Liver (tissue), 9 donors: Measurements from ENCODE around the gene TPT1. TPM values are rescaled to one million over a fixed set of nuclear protein-coding genes. Genes with fewer than 3 reads are reported as not detected.
"Not testable (repeated sequence)": the region's sequence is repeated elsewhere in the genome, so short reads cannot be mapped to it uniquely, and the experiment has no call there.

Experiments used
- DNase-seq: peaks from one replicate; pipeline ENCODE4 v3.0.0-alpha.2; 2017; ENCODE audit warnings: low spot score
- H3K27ac ChIP-seq, 2 donors: one replicate each; pipeline ENCODE4 v1.7.0; 2013; ENCODE audit warnings: inconsistent platforms in 2 of 2, low read length in 2 of 2, control low read depth in 1 of 2, low read depth in 1 of 2, mild to moderate bottlenecking in 1 of 2
- H3K27me3 ChIP-seq, 4 donors: one replicate each; pipeline versions ENCODE4 v1.6.1 to v1.7.0; 2013; ENCODE audit warnings: low read length in 3 of 4, inconsistent platforms in 1 of 4, mild to moderate bottlenecking in 1 of 4, moderate library complexity in 1 of 4; ENCODE audit not compliant: control insufficient read depth in 4 of 4, insufficient read depth in 4 of 4
- H3K36me3 ChIP-seq, 4 donors: one replicate each; pipeline versions ENCODE4 v1.6.1 to v1.7.0; 2013; ENCODE audit warnings: low read length in 3 of 4, mild to moderate bottlenecking in 3 of 4, low read depth in 1 of 4, moderate library complexity in 1 of 4; ENCODE audit not compliant: control insufficient read depth in 4 of 4, insufficient read depth in 3 of 4
- H3K4me1 ChIP-seq, 4 donors: one replicate each; pipeline versions ENCODE4 v1.6.1 to v1.7.0; 2013; ENCODE audit warnings: low read length in 3 of 4, mild to moderate bottlenecking in 3 of 4, moderate library complexity in 1 of 4; ENCODE audit not compliant: control insufficient read depth in 4 of 4, insufficient read depth in 4 of 4
- H3K4me3 ChIP-seq, 3 donors: one replicate each; pipeline versions ENCODE4 v1.6.1 to v1.7.0; 2013; ENCODE audit warnings: low read length in 3 of 3, control low read depth in 1 of 3, low read depth in 1 of 3, mild to moderate bottlenecking in 1 of 3
- H3K9ac ChIP-seq, 2 donors: one replicate each; pipeline ENCODE4 v1.7.0; 2013; ENCODE audit warnings: low read length in 2 of 2, mild to moderate bottlenecking in 2 of 2, moderate library complexity in 2 of 2, control low read depth in 1 of 2, low read depth in 1 of 2
- H3K9me3 ChIP-seq, 4 donors: one replicate each; pipeline versions ENCODE4 v1.6.1 to v1.7.0; 2013; ENCODE audit warnings: low read length in 3 of 4; ENCODE audit not compliant: control insufficient read depth in 4 of 4
- GABPA ChIP-seq, 2 donors: IDR thresholded peaks in 1 of 2; conservative IDR thresholded peaks in 1 of 2; 2 replicates each; pipeline ENCODE4 v1.6.1; 2016; ENCODE audit warnings: antibody characterized with exemption in 2 of 2, mild to moderate bottlenecking in 1 of 2, moderate library complexity in 1 of 2
- HNF4A ChIP-seq, 2 donors: conservative IDR thresholded peaks; 2 replicates each; pipeline ENCODE4 v1.6.1; 2016; ENCODE audit warnings: antibody characterized with exemption in 2 of 2, mild to moderate bottlenecking in 2 of 2
- NR2F2 ChIP-seq: IDR thresholded peaks from 2 replicates; pipeline ENCODE4 v1.6.1; 2016; ENCODE audit warnings: antibody characterized with exemption
- SP1 ChIP-seq: IDR thresholded peaks from 2 replicates; pipeline ENCODE4 v1.6.1; 2018; ENCODE audit warnings: antibody characterized with exemption, mild to moderate bottlenecking
- YY1 ChIP-seq: IDR thresholded peaks from 2 replicates; pipeline ENCODE4 v1.6.1; 2016; ENCODE audit warnings: antibody characterized with exemption, mild to moderate bottlenecking
- ZBTB33 ChIP-seq: IDR thresholded peaks from 2 replicates; pipeline ENCODE4 v1.6.1; 2016; ENCODE audit warnings: antibody characterized with exemption
- WGBS: extraction: QIAGEN DNeasy Blood & Tissue Kit; methylation state at CpG from one replicate; pipeline ENCODE4 v1.1.7; 2013; 5-methylcytosine and 5-hydroxymethylcytosine counted together
- polyA plus RNA-seq, 2 donors: library from polyadenylated mRNA; stranded (reverse) in 1 of 2; unstranded in 1 of 2; fragments of 200-250 nt in 1 of 2; fragments of >200 nt in 1 of 2; fragmentation: Nextera tagmentation in 1 of 2; extraction: Ambion mirVana in 1 of 2; gene quantifications; one replicate each; pipeline versions ENCODE4 v1.2.1 to v1.2.3, GENCODE V29; 2013 to 2015
- total RNA-seq, 2 donors: library from RNA; depleted of rRNA; stranded (reverse); fragments of >200 nt; gene quantifications; one replicate each; pipeline ENCODE4 v1.2.3, GENCODE V29; 2014
- TF ChIP-seq, protein P1 (sequence below): IDR thresholded peaks from 2 replicates; pipeline ENCODE4 v1.6.1; 2016; ENCODE audit warnings: antibody characterized with exemption
- donor health status: healthy.
- donor health status: healthy.
- donor health status: healthy.
- donor health status: healthy.
- donor health status: healthy.

TPT1 gene
- total and polyA plus RNA-seq, 4 donors = 1,382 to 2,885 (median 1,815) TPM

DNA sequence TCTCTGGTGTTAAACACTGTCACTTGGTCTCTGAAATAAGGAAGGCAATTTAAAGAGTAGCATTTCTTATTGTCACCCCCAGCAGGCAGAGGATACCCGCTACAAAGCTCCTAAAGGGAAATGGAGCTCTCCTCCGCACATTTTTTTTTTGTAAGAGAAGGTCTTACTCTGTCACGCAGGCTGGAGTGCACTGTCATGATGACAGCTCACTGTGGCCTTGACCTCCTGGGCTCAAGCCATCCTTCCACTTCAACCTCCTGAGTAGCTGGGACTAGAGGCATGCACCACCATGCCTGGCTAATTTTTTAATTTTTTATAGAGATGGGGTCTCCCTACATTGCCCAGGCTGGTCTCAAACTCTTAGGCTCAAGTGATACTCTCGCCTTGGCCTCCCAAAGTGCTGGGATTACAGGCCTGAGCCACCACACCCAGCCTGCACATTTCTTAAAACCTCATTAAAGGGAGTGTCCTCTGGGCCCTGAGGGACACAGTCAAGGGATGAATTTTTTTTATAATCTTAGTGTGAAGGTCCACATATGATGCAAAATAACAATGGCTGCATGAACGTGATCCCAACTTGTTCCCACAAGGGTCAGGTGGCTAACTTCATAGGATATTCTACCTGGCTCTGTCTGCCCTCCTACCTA is 45.0 kb upstream of the TPT1 start (continued):
- TF ChIP-seq, protein P1, sequence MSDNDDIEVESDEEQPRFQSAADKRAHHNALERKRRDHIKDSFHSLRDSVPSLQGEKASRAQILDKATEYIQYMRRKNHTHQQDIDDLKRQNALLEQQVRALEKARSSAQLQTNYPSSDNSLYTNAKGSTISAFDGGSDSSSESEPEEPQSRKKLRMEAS = no peak
- TF ChIP-seq HNF4A (conservative IDR thresholded peaks at IDR 0.05) = no peak

GRCh38 chr13:45385320-45385719 is 44.3 kb upstream of the TPT1 start:
- no peak overlapping the region for H3K27ac ChIP-seq
- H3K9ac ChIP-seq = no peak overlapping the region
- H3K9me3 ChIP-seq = no peaks in the 10 kb centered on the region
- peaks cover 0 to 6% (median 1%) of the 10 kb centered on the region in 4 donors for H3K36me3 ChIP-seq
- H3K27me3 ChIP-seq = no peaks in the 10 kb centered on the region
- no peak for DNase-seq
- 95% methylated on average over 5 of the region's 5 CpGs for WGBS
- H3K4me1 ChIP-seq = peaks cover 0 to 4% (median 0%) of the 10 kb centered on the region in 4 donors
- no peak for TF ChIP-seq HNF4A (conservative IDR thresholded peaks at IDR 0.05)
- TF ChIP-seq NR2F2 = no peak
- TF ChIP-seq, protein P1 = no peak
- no peak overlapping the region for H3K4me3 ChIP-seq

DNA sequence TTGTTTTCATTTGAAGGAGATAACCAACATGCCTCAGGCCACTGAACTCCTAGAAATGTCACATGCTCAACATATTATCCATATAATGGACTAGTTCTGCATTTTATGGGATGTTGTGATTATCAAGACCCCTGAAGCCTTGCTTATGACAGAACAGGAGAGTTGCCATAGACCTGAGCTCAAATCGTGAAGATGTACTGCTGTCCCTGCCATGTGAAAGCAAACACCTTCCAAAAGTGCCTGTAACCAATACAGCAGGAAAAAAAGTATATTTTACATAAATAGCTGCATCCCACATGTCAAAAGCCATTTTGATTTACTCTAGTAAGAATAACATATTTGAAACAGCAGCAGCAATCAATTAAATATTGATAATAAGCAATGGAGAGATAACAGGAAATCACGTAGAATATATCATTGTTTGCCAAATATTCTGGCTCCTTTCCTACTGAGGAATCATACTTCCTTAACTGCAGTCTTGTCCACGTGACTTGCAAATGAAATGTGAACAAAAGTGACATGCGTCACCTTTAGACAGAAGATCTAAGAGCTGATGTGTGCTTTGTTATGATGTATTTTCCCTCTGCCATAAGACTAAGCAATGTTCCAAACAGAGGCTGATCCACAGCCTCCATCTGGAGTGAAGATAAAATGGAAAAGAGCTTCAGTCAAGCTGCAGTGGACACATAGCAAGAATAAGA is 43.6 kb upstream of the TPT1 start:
- Histone ChIP-seq H3K27me3 (no peaks in the 10 kb centered on the region), H3K9me3 (no peaks in the 10 kb centered on the region), H3K9ac (no peak overlapping the region), H3K4me3 (no peak overlapping the region), H3K36me3 (peaks cover 0 to 6% (median 1%) of the 10 kb centered on the region in 4 donors), H3K27ac (no peak overlapping the region), H3K4me1 (peaks cover 0 to 4% (median 0%) of the 10 kb centered on the region in 4 donors)
- WGBS = 77% methylated on average over 4 of the region's 4 CpGs
- TF ChIP-seq SP1 (no peak), ZBTB33 (no peak), GABPA (IDR thresholded peaks at IDR 0.05 in 1 of 2, conservative IDR thresholded peaks at IDR 0.05 in 1 of 2) (no peak), HNF4A (conservative IDR thresholded peaks at IDR 0.05) (no peak), YY1 (no peak)
- no peak for DNase-seq

DNA sequence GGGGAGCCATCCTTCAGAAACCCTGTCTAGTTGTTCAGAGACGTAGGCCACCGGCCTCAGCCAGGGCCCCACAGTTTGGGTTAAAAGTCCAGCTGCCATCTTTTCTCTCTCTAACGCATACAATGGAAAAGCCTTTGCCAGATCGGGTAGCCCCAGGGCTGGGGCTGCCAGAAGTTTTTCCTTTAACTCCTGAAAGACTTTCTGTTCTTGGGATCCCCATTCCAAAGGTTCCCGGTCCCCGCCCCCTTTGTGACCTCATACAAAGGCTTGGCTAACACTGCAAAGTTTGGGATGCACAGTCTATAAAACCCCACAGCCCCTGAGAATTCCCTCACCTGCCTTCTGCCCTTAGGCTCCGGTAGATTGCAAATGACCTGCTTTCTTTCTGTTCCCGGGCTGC is 41.8 kb upstream of the TPT1 start:
- H3K4me3 ChIP-seq, H3K4me1 ChIP-seq, H3K27me3 ChIP-seq, H3K9me3 ChIP-seq, H3K27ac ChIP-seq, DNase-seq, H3K9ac ChIP-seq, H3K36me3 ChIP-seq: not testable (repeated sequence)
- WGBS = 89% methylated on average over 8 of the region's 8 CpGs
